SH-SY5Y (cell line): ENCODE measurements around the gene DGKE.

Source experiments
- GATA2 ChIP-seq: IDR thresholded peaks from 2 replicates; pipeline ENCODE4 v1.6.1; 2011; ENCODE audit warnings: mild to moderate bottlenecking, low read depth, low read length
- GATA3 ChIP-seq: IDR thresholded peaks from 2 replicates; pipeline ENCODE4 v1.6.1; 2011; ENCODE audit warnings: low read depth, mild to moderate bottlenecking, low read length, moderate library complexity

- TF ChIP-seq GATA2 (no peak), GATA3 (no peak)
Measured at GRCh38 chr17:56891751-56892150, 57.8 kb downstream of the DGKE start.
